ENCODE results near the gene CYB5RL. TPM values are rescaled to one million over a fixed set of nuclear protein-coding genes. Genes with fewer than 3 reads are reported as not detected.

CYB5RL gene
- total and polyA plus RNA-seq, 7 donors: 1.4 to 5.7 (median 4.4) TPM

DNA sequence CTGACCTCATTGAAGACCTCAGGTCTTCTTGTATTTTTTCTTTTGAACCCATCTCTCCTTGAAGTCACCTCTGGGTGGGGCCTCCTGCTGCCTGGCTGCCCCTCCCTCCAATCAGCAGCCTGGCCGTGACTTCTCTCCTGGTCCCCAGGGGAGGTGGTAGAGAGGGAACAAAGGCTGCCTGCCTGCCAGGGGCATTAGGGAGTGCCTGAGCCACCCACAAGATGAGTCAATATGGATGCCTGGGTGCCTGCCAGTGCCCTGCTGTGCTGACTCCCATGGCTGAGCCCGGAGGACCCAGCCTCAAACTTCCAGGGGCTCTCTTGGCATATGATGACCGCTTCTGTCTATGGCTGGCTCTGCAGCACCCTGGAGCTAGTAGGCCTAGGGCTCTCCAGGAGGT is 41.8 kb downstream of the CYB5RL start:
- TF ChIP-seq, protein P1, sequence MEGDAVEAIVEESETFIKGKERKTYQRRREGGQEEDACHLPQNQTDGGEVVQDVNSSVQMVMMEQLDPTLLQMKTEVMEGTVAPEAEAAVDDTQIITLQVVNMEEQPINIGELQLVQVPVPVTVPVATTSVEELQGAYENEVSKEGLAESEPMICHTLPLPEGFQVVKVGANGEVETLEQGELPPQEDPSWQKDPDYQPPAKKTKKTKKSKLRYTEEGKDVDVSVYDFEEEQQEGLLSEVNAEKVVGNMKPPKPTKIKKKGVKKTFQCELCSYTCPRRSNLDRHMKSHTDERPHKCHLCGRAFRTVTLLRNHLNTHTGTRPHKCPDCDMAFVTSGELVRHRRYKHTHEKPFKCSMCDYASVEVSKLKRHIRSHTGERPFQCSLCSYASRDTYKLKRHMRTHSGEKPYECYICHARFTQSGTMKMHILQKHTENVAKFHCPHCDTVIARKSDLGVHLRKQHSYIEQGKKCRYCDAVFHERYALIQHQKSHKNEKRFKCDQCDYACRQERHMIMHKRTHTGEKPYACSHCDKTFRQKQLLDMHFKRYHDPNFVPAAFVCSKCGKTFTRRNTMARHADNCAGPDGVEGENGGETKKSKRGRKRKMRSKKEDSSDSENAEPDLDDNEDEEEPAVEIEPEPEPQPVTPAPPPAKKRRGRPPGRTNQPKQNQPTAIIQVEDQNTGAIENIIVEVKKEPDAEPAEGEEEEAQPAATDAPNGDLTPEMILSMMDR (IDR thresholded peaks at IDR 0.05): no peak
- no peak for TF ChIP-seq EP300 (IDR thresholded peaks at IDR 0.05)
- no peak for TF ChIP-seq POLR2A (IDR thresholded peaks at IDR 0.05)
- TF ChIP-seq POLR2AphosphoS5 (IDR thresholded peaks at IDR 0.05): no peak
- Histone ChIP-seq H3K27ac (no peak overlapping the region), H3K4me1 (peaks cover 0 to 6% (median 0%) of the 10 kb centered on the region in 4 donors), H3K4me3 (no peak overlapping the region), H3K36me3 (no peaks in the 10 kb centered on the region), H3K9me3 (no peaks in the 10 kb centered on the region), H3K27me3 (no peaks in the 10 kb centered on the region)
- DNase-seq: no peak
- 47 to 80% methylated on average over 3 of the region's 3 CpGs for WGBS, 2 donors
- intact Hi-C loops (cut with DNase I): no loop called here

DNA sequence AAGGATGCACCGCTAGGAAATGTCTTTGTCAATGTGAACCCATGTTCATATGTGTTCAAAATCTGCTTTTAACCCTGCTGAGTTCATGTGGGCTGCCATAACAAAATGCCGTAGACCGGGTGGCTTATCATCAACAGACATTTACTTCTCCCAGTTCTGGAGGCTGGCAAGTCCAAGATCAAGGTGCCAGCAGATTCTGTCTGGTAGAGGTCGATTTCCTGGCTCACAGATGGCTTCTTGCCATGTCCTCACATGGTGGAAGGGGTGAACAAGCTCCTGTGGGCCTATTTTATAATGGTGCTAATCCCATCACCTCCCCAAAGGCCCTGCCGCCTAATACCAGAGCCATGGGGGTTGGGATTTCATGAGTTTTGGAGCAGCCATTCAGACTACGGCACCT is 42.4 kb downstream of the CYB5RL start:
- TF ChIP-seq, protein P1 (IDR thresholded peaks at IDR 0.05): no peak
- TF ChIP-seq POLR2A (IDR thresholded peaks at IDR 0.05) (no peak), EP300 (IDR thresholded peaks at IDR 0.05) (no peak), POLR2AphosphoS5 (IDR thresholded peaks at IDR 0.05) (no peak)
- peaks cover 0 to 6% (median 0%) of the 10 kb centered on the region in 4 donors for H3K4me1 ChIP-seq
- DNase-seq: no peak
- no peaks in the 10 kb centered on the region for H3K36me3 ChIP-seq
- no peaks in the 10 kb centered on the region for H3K9me3 ChIP-seq
- H3K27me3 ChIP-seq: no peaks in the 10 kb centered on the region
- intact Hi-C loops (cut with DNase I): no loop called here
- H3K4me3 ChIP-seq: no peak overlapping the region
- WGBS, 2 donors: 85 to 91% methylated on average over 6 of the region's 6 CpGs
- H3K27ac ChIP-seq: no peak overlapping the region

GRCh38 chr1:54156986-54157385 is 42.8 kb downstream of the CYB5RL start:
- TF ChIP-seq POLR2A (IDR thresholded peaks at IDR 0.05) (no peak), EP300 (IDR thresholded peaks at IDR 0.05) (no peak), POLR2AphosphoS5 (IDR thresholded peaks at IDR 0.05) (no peak)
- TF ChIP-seq, protein P1 (IDR thresholded peaks at IDR 0.05): no peak

GRCh38 chr1:54156201-54156600 is 43.6 kb downstream of the CYB5RL start:
- 93 to 96% methylated on average over 3 of the region's 3 CpGs for WGBS, 2 donors
- TF ChIP-seq POLR2AphosphoS5 (IDR thresholded peaks at IDR 0.05) (no peak), POLR2A (IDR thresholded peaks at IDR 0.05) (no peak), EP300 (IDR thresholded peaks at IDR 0.05) (no peak)
- TF ChIP-seq, protein P1 (IDR thresholded peaks at IDR 0.05): no peak
- no peaks in the 10 kb centered on the region for H3K9me3 ChIP-seq

More at GRCh38 chr1:54156986-54157385, 42.8 kb downstream of the CYB5RL start:
- H3K36me3 ChIP-seq: no peaks in the 10 kb centered on the region
- 88 to 94% methylated on average over 7 of the region's 7 CpGs for WGBS, 2 donors
- no peaks in the 10 kb centered on the region for H3K9me3 ChIP-seq
- peaks cover 0 to 6% (median 0%) of the 10 kb centered on the region in 4 donors for H3K4me1 ChIP-seq
- no peaks in the 10 kb centered on the region for H3K27me3 ChIP-seq
- H3K27ac ChIP-seq: no peak overlapping the region
- DNase-seq: no peak
- H3K4me3 ChIP-seq: no peak overlapping the region
- intact Hi-C loops (cut with DNase I): no loop called here

More at GRCh38 chr1:54156201-54156600, 43.6 kb downstream of the CYB5RL start:
- no peak for DNase-seq
- intact Hi-C loops (cut with DNase I): no loop called here
- H3K36me3 ChIP-seq: no peaks in the 10 kb centered on the region
- no peak overlapping the region for H3K4me3 ChIP-seq
- H3K4me1 ChIP-seq: peaks cover 0 to 6% (median 0%) of the 10 kb centered on the region in 4 donors
- no peaks in the 10 kb centered on the region for H3K27me3 ChIP-seq
- H3K27ac ChIP-seq: no peak overlapping the region

Data from sigmoid colon (tissue), 7 donors.